NT2/D1 (cell line): ENCODE results near the gene MRPL32.

Experiments
- SUZ12 ChIP-seq: IDR thresholded peaks from 2 replicates; pipeline ENCODE4 v1.6.1; 2011; ENCODE audit not compliant: insufficient read length, insufficient read depth; ENCODE audit errors: extremely low read depth
- YY1 ChIP-seq: IDR thresholded peaks from 2 replicates; pipeline ENCODE4 v1.6.1; 2011; ENCODE audit not compliant: insufficient read length, insufficient read depth
- ZNF274 ChIP-seq: IDR thresholded peaks from 2 replicates; pipeline ENCODE4 v1.6.1; 2011; ENCODE audit warnings: mild to moderate bottlenecking, low read depth, low read length

DNA sequence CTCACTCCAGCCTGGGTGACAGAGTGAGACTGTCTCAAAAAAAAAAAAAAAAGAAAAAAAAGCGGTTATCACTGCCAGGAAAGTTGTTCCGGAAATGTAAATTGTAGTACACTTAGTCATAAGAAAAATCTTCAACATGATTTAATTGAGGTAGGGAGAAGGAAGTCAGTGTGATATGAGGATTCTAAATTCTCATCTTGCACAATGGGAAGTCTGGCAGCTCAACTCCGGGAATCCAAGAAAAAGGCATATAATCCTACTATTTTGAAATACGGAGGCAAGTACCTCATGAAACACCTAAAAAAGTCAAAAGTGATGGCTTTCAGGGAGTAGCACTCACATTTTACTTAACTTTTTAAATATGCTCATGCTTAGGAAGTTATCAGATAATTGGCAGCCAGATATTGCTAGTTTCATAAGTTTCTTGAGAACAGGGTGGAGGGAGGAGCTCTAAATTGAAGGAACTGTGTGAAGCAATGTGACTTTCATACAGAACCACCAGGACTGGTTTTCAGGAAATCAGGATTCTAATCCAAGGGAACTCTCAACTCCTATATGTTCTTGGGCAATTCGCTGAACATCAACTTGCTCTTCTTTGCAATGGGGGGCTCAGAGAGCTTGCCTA lies 17.6 kb upstream of the MRPL32 start:
- TF ChIP-seq YY1: no peak
- no peak for TF ChIP-seq SUZ12
- no peak for TF ChIP-seq ZNF274
